GM10266 (cell line): ENCODE results near the gene TMEM63A.
A peak's percentile ranks its signal among the peaks of the same experiment; 100 is the strongest.

Experiments
- DNase-seq: peaks from one replicate; pipeline ENCODE4 v3.0.0; 2012; ENCODE audit errors: extremely low spot score
- TF ChIP-seq, protein P1 (sequence below): IDR thresholded peaks from 2 replicates; pipeline ENCODE4 v1.5.1; 2012; ENCODE audit warnings: mild to moderate bottlenecking, low read depth; ENCODE audit not compliant: control insufficient read depth, insufficient read depth; ENCODE audit errors: missing control alignments

The TMEM63A gene

GRCh38 chr1:225846331-225847310, 35.6 kb downstream of the TMEM63A start:
- TF ChIP-seq, protein P1, sequence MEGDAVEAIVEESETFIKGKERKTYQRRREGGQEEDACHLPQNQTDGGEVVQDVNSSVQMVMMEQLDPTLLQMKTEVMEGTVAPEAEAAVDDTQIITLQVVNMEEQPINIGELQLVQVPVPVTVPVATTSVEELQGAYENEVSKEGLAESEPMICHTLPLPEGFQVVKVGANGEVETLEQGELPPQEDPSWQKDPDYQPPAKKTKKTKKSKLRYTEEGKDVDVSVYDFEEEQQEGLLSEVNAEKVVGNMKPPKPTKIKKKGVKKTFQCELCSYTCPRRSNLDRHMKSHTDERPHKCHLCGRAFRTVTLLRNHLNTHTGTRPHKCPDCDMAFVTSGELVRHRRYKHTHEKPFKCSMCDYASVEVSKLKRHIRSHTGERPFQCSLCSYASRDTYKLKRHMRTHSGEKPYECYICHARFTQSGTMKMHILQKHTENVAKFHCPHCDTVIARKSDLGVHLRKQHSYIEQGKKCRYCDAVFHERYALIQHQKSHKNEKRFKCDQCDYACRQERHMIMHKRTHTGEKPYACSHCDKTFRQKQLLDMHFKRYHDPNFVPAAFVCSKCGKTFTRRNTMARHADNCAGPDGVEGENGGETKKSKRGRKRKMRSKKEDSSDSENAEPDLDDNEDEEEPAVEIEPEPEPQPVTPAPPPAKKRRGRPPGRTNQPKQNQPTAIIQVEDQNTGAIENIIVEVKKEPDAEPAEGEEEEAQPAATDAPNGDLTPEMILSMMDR, result no peak
- no peak for DNase-seq

GRCh38 chr1:225845571-225846259, 36.5 kb downstream of the TMEM63A start:
- DNase-seq, result peak; percentile 31

DNA sequence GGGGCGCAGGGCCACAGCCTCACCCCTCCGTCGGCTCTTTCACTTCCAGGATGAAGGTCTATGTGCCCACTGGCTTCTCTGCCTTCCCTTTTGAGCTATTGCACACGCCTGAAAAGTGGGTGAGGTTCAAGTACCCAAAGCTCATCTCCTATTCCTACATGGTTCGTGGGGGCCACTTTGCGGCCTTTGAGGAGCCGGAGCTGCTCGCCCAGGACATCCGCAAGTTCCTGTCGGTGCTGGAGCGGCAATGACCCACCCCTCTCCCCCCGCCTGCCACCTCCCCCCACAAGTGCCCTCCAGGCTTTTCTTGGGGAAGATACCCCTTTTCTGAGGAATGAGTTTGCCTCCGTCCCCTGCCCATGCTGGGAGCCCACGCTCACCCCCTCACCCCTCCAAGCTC, 37.1 kb downstream of the TMEM63A start:
- TF ChIP-seq, protein P1, result no peak
- no peak for DNase-seq

More at GRCh38 chr1:225845571-225846259, 36.5 kb downstream of the TMEM63A start:
- TF ChIP-seq, protein P1, result peak; percentile 48

- no peak for DNase-seq
- TF ChIP-seq, protein P1, result no peak
Measured at GRCh38 chr1:225844236-225845061, 37.7 kb downstream of the TMEM63A start.

GRCh38 chr1:225843426-225843795, 38.8 kb downstream of the TMEM63A start:
- TF ChIP-seq, protein P1, result no peak
- DNase-seq, result no peak

- DNase-seq, result no peak
- TF ChIP-seq, protein P1, result no peak
Measured at GRCh38 chr1:225842788-225843425, 39.3 kb downstream of the TMEM63A start.
